Endometrial microvascular endothelial cells (primary cell): ENCODE data around the gene HOXA11. TPM values are rescaled to one million over a fixed set of nuclear protein-coding genes. Genes with fewer than 3 reads are reported as not detected.

ENCODE experiments used
- total RNA-seq: library from RNA; depleted of rRNA; stranded (reverse); fragments of >200 nt; gene quantifications from one replicate; pipeline ENCODE4 v1.2.3, GENCODE V29; 2015; ENCODE audit errors: inconsistent ontology term

The HOXA11 gene
- total RNA-seq, 1 donor from 2014 or later = 7.3 TPM

Other genes with a start within 250 kb of the HOXA11 start
- 0.65 TPM for gene HOXA1, start 89.2 kb downstream of the HOXA11 start, total RNA-seq
- not detected for gene HOXA2, start 82.5 kb downstream of the HOXA11 start, total RNA-seq
- 0.93 TPM for gene HOXA4, start 54.5 kb downstream of the HOXA11 start, total RNA-seq
- gene HOXA5, start 41.6 kb downstream of the HOXA11 start, total RNA-seq = 4.4 TPM
- 6.0 TPM for gene HOXA6, start 37.5 kb downstream of the HOXA11 start, total RNA-seq
- 6.6 TPM for gene HOXA3, start 32.6 kb downstream of the HOXA11 start, total RNA-seq
- 10.0 TPM for gene HOXA7, start 28.6 kb downstream of the HOXA11 start, total RNA-seq
- gene HOXA9, start 19.7 kb downstream of the HOXA11 start, total RNA-seq = 47.0 TPM
- gene HOXA10, start 10.9 kb downstream of the HOXA11 start, total RNA-seq = 9.8 TPM
- gene HOXA13, start 14.9 kb upstream of the HOXA11 start, total RNA-seq = 0.09 TPM
- gene EVX1, start 57.6 kb upstream of the HOXA11 start, total RNA-seq = not detected